ENCODE results near the gene MB.

DNA sequence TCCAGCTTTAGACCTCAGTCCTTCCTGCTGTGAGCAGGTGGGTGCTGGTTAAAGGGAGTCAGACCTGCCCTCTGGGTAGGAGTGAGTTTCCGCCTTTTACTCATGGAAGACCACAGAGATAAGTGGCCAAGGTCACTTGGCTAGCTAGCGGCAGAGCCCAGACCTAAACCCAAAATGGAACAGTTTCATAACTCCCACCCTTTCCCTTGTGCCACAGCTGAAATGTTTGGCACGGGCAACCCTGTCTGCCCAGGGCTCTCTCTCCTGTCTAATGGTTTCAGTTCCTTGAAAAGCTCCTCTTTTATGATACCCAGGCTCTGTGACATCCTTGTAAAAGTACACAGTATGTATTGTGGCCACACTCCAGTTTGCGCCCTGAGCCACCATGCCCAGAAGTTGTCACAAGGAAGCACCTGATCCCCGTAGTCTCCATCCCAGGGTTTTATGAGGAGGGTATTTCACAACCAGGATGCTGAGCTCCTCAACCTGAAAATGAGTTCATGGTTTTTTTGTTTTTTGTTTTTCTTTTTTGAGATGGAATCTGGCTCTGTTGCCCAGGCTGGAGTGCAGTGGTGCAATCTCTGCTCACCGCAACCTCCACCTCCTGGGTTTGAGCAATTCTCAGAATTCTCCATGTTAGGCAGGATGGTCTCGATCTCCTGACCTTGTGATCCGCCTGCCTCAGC lies 5.1 kb downstream of the MB start:
- TF ChIP-seq POLR2A (IDR thresholded peaks at IDR 0.05): no peak
- TF ChIP-seq, protein P1, sequence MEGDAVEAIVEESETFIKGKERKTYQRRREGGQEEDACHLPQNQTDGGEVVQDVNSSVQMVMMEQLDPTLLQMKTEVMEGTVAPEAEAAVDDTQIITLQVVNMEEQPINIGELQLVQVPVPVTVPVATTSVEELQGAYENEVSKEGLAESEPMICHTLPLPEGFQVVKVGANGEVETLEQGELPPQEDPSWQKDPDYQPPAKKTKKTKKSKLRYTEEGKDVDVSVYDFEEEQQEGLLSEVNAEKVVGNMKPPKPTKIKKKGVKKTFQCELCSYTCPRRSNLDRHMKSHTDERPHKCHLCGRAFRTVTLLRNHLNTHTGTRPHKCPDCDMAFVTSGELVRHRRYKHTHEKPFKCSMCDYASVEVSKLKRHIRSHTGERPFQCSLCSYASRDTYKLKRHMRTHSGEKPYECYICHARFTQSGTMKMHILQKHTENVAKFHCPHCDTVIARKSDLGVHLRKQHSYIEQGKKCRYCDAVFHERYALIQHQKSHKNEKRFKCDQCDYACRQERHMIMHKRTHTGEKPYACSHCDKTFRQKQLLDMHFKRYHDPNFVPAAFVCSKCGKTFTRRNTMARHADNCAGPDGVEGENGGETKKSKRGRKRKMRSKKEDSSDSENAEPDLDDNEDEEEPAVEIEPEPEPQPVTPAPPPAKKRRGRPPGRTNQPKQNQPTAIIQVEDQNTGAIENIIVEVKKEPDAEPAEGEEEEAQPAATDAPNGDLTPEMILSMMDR (IDR thresholded peaks at IDR 0.05): no peak
